GM12878 (cell line): ENCODE data around the gene RAB11A. TPM values are rescaled to one million over a fixed set of nuclear protein-coding genes. Genes with fewer than 3 reads are reported as not detected.

ENCODE experiments used
- ATAC-seq: fragments of 200-7000 bp; cut with Tn5 transposase; 3 replicates; pipeline ENCODE4 v1.9.1; 2020; ENCODE audit warnings: mild to moderate bottlenecking, moderate library complexity
- BruUV-seq: library from RNA; stranded (reverse); fragments of 400-500 nt; replicated peaks from 2 replicates; lab custom pipeline; 2021; lab: Mats Ljungman, UMichigan
- CTCF ChIA-PET: fragments of 300-600 bp; sonication (Branson Sonifier 250); formaldehyde crosslinking; extraction: SDS; loops from one replicate; lab custom pipeline; 2021; ENCODE audit warnings: inconsistent platforms; lab: Yijun Ruan, JAX
- POLR2A ChIA-PET: fragments of 350-600 bp; formaldehyde crosslinking; extraction: SDS; loops from one replicate; lab custom pipeline; 2021; ENCODE audit warnings: inconsistent platforms; lab: Charles Lee
- RAD21 ChIA-PET: fragments of 300-600 bp; sonication (Branson Sonifier 250); formaldehyde crosslinking; loops from one replicate; lab custom pipeline; 2023; ENCODE audit warnings: antibody characterized with exemption; ENCODE audit not compliant: unreplicated experiment; lab: Charles Lee
- SMC1A ChIA-PET: fragments of 300-600 bp; sonication (Branson Sonifier 250); formaldehyde crosslinking; loops from one replicate; lab custom pipeline; 2023; ENCODE audit not compliant: unreplicated experiment, uncharacterized antibody; lab: Charles Lee
- DNase-seq: peaks from one replicate; pipeline ENCODE4 v3.0.0-alpha.2; 2011; ENCODE audit warnings: low read depth, low spot score
- FAIRE-seq: peaks from 3 replicates; lab custom pipeline; 2011; peaks lifted over from hg19 to GRCh38; lab: Jason Lieb, UNC
- H2AFZ ChIP-seq: 2 replicates; pipeline ENCODE4 v1.6.0; 2011; ENCODE audit warnings: low read depth, low read length, control low read depth; ENCODE audit not compliant: control insufficient read depth
- H3K27ac ChIP-seq: 2 replicates; pipeline ENCODE4 v1.5.1; 2011; ENCODE audit warnings: control low read depth; ENCODE audit not compliant: control insufficient read depth, insufficient read depth
- H3K27me3 ChIP-seq, 2 experiments: replicated peaks in 1 of 2; 2 replicates each; pipeline versions ENCODE4 v1.6.0 to v1.6.1; 2011; ENCODE audit warnings: low read length in 1 of 2; ENCODE audit not compliant: control insufficient read depth in 2 of 2, insufficient read depth in 2 of 2
- H3K36me3 ChIP-seq, 2 experiments: 2 replicates each; pipeline ENCODE4 v1.5.1; 2011; ENCODE audit warnings: low read length in 1 of 2; ENCODE audit not compliant: control insufficient read depth in 2 of 2, insufficient read depth in 2 of 2
- H3K4me1 ChIP-seq: 2 replicates; pipeline ENCODE4 v1.6.1; 2011; ENCODE audit warnings: mild to moderate bottlenecking, low read length, moderate library complexity, mixed read lengths; ENCODE audit not compliant: control insufficient read depth, insufficient read depth
- H3K4me2 ChIP-seq: 2 replicates; pipeline ENCODE4 v1.6.0; 2011; ENCODE audit warnings: control low read depth; ENCODE audit not compliant: control insufficient read depth, insufficient read depth
- H3K4me3 ChIP-seq: fragments of 200-600 bp; sonication (generic); 2 replicates; pipeline ENCODE4 v1.5.1; 2016
- H3K79me2 ChIP-seq: 2 replicates; pipeline ENCODE4 v1.6.0; 2011; ENCODE audit warnings: low read length; ENCODE audit not compliant: control insufficient read depth, insufficient read depth
- H3K9ac ChIP-seq: 2 replicates; pipeline ENCODE4 v1.8.0; 2011; ENCODE audit warnings: low read length, control low read depth, mixed read lengths; ENCODE audit not compliant: control insufficient read depth, insufficient read depth
- H3K9me3 ChIP-seq: replicated peaks from 3 replicates; pipeline ENCODE4 v1.5.1; 2011; ENCODE audit warnings: mild to moderate bottlenecking, low read length; ENCODE audit not compliant: control insufficient read depth, insufficient read depth
- H4K20me1 ChIP-seq: 2 replicates; pipeline ENCODE4 v1.6.0; 2011; ENCODE audit not compliant: control insufficient read depth, insufficient read depth
- CEBPB ChIP-seq, 2 experiments: fragments of 150-350 bp in 1 of 2; IDR thresholded peaks; 2 replicates each; pipeline ENCODE4 v1.6.1; 2012 to 2014; ENCODE audit warnings: low read depth in 2 of 2, low read length in 2 of 2, borderline replicate concordance in 1 of 2, inconsistent platforms in 1 of 2
- GABPA ChIP-seq: IDR thresholded peaks from 2 replicates; pipeline ENCODE4 v1.6.1; 2014; ENCODE audit warnings: antibody characterized with exemption, low read depth, mild to moderate bottlenecking, inconsistent platforms
- MXI1 ChIP-seq: fragments of 150-350 bp; IDR thresholded peaks from 2 replicates; pipeline ENCODE4 v1.6.1; 2011; ENCODE audit warnings: low read depth, mild to moderate bottlenecking, inconsistent platforms, low read length, improper control_type of control experiment
- NKRF ChIP-seq: fragments of 450-650 bp; conservative IDR thresholded peaks from 2 replicates; pipeline ENCODE4 v1.6.1; 2017; ENCODE audit warnings: mild to moderate bottlenecking, moderate library complexity
- PAX8 ChIP-seq: fragments of 450-650 bp; IDR thresholded peaks from 2 replicates; pipeline ENCODE4 v1.6.1; 2017; ENCODE audit warnings: mild to moderate bottlenecking, moderate library complexity
- REST ChIP-seq: IDR thresholded peaks from 2 replicates; pipeline ENCODE4 v1.6.1; 2012; ENCODE audit warnings: mild to moderate bottlenecking, low read depth, low read length
- STAT1 ChIP-seq: fragments of 450-650 bp; conservative IDR thresholded peaks from 2 replicates; pipeline ENCODE4 v1.6.1; 2014; ENCODE audit warnings: antibody characterized with exemption, mild to moderate bottlenecking
- TCF3 ChIP-seq: IDR thresholded peaks from 2 replicates; pipeline ENCODE4 v1.6.1; 2012; ENCODE audit warnings: low read depth, mild to moderate bottlenecking, low read length, borderline replicate concordance; ENCODE audit not compliant: insufficient read depth
- WGBS: methylation state at CpG from one replicate; pipeline ENCODE4 v1.1.6; 2016; ENCODE audit warnings: low lambda C conversion rate; ENCODE audit not compliant: insufficient replicate concordance, insufficient coverage; ENCODE audit errors: missing lambda C conversion rate; 5-methylcytosine and 5-hydroxymethylcytosine counted together
- in situ Hi-C: fragments of 300-500 bp; cut with MboI; formaldehyde crosslinking; loops from 9 replicates; pipeline ENCODE4 v1.14.3; 2018; ENCODE audit warnings: mixed read lengths
- intact Hi-C: fragments of 100-400 bp; cut with micrococcal nuclease; formaldehyde crosslinking; loops from one replicate; pipeline ENCODE4 v1.14.2; 2022; ENCODE audit not compliant: unreplicated experiment
- polyA plus RNA-seq, 11 experiments: library from polyadenylated mRNA; depleted of rRNA in 4 of 11; unstranded in 6 of 11; stranded (reverse) in 5 of 11; fragments of >200 nt; fragmentation: Nextera tagmentation in 4 of 11; fragmentation: Illumina TruSeq in 1 of 11; extraction: Ambion mirVana in 4 of 11; extraction: Trizol in 1 of 11; gene quantifications; 1 replicate in 1 of 11; 2 replicates in 10 of 11; pipeline versions ENCODE4 v1.2.1 to v1.2.3, GENCODE V29; 2011 to 2016; ENCODE audit warnings: inconsistent platforms in 2 of 11, missing spikeins in 2 of 11, low read depth in 1 of 11
- total RNA-seq, 4 experiments: library from RNA; depleted of rRNA in 3 of 4; stranded (reverse); fragments of >200 nt in 3 of 4; fragmentation: Illumina TruSeq in 1 of 4; extraction: Trizol in 1 of 4; gene quantifications; 2 replicates each; pipeline versions ENCODE4 v1.2.1 to v1.2.3, GENCODE V29; 2013 to 2021
- TF ChIP-seq, protein P1 (sequence below), 3 experiments: IDR thresholded peaks in 2 of 3; conservative IDR thresholded peaks in 1 of 3; 2 replicates each; pipeline ENCODE4 v1.5.1; 2011; ENCODE audit warnings: low read depth in 3 of 3, low read length in 3 of 3, mild to moderate bottlenecking in 3 of 3, control low read depth in 2 of 3, moderate library complexity in 2 of 3, inconsistent platforms in 1 of 3, mixed read lengths in 1 of 3; ENCODE audit not compliant: control insufficient read depth in 2 of 3, insufficient read depth in 1 of 3; ENCODE audit errors: extremely low read depth in 1 of 3
- TF ChIP-seq, protein P2 (sequence below): fragments of 450-650 bp; formaldehyde crosslinking; IDR thresholded peaks from 2 replicates; pipeline ENCODE4 v1.5.0; 2022; ENCODE audit warnings: mild to moderate bottlenecking, missing genetic modification characterization

The RAB11A gene
- total and polyA plus RNA-seq, 10 of the 15 experiments (the other 5 are each of a cell fraction or from before 2014, with no cell fraction given), result 128 to 387 (median 224) TPM

DNA sequence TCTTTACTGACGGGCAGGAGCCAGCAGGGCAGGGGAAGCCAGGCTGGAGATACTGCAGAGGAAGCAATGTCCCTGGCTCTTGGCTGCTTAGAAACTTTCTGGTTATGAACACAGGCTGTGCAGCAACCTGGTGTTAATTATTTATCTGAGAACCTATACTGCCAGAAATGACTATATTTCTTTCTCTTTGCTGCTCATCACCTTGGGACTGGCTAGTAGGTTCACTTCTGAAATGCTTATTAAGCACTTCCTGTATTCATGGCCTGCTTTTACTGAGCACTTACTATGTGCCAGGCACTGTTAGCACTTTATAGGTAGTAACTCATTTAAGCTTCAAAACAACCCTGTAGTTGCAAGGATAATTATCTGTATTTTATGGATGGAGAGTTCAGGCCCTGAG lies 57.6 kb downstream of the RAB11A start (continued):
- no peak for TF ChIP-seq TCF3

DNA sequence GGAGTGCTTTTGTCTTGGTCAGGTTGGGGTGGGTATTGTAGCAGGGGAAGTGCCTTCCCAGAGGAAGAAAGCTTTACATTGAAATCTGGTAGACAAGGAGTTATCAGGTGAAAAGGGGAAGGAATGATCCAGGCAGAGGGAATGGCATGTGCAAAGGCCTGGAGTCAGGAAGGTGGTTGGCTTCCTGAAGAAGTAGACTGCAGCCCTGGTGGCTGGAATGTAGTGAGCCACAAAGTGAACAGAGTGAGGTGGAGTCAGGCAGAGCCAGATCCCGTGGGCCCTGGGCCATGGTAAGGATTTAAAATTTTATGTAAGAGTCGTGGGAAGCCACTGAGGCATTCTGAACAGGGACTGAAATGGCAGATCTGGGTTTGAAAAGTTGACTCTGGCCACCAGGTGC lies 58.3 kb downstream of the RAB11A start:
- WGBS, result 25% methylated on average over 2 of the region's 2 CpGs
- DNase-seq, result no peak
- ChIA-PET SMC1A (interaction anchor here (0.8 to 8.0 kb wide), 2 partner anchors 11 to 95 kb away, joined by 3 to 65 read pairs; no protein-coding TSS in a partner anchor), RAD21 (interaction anchor here (0.6 to 7.5 kb wide), 4 partner anchors 9 to 367 kb away, joined by 3 to 61 read pairs (median 4); no protein-coding TSS in a partner anchor), POLR2A (interaction anchor here (0.5 to 1.1 kb wide), 2 partner anchors 11 to 634 kb away, joined by 4 to 6 read pairs; no protein-coding TSS in a partner anchor), CTCF (interaction anchor here (1.0 to 3.0 kb wide), 2 partner anchors 10 to 21 kb away, joined by 4 to 25 read pairs; no protein-coding TSS in a partner anchor)
- Histone ChIP-seq H3K27ac (no peak overlapping the region), H3K9ac (no peak overlapping the region), H3K4me1 (no peaks in the 10 kb centered on the region), H2AFZ (no peak overlapping the region), H3K4me2 (no peak overlapping the region), H3K9me3 (no peaks in the 10 kb centered on the region), H3K79me2 (no peaks in the 10 kb centered on the region), H3K27me3 (no peaks in the 10 kb centered on the region), H3K4me3 (no peak overlapping the region), H3K36me3 (no peaks in the 10 kb centered on the region), H4K20me1 (no peaks in the 10 kb centered on the region)
- no peak for ATAC-seq
- no peak for FAIRE-seq
- intact Hi-C loops, result no loop called here
- in situ Hi-C loops, result no loop called here
- BruUV-seq, result no TSS peak
- TF ChIP-seq PAX8 (no peak), STAT1 (no peak), REST (no peak), NKRF (no peak), CEBPB (IDR thresholded peaks at IDR 0.05; ENCODE audit: borderline replicate concordance in 1 of 2, low read depth in 2 of 2, low read length in 2 of 2) (no peak), GABPA (no peak), MXI1 (no peak)
- TF ChIP-seq, protein P1, sequence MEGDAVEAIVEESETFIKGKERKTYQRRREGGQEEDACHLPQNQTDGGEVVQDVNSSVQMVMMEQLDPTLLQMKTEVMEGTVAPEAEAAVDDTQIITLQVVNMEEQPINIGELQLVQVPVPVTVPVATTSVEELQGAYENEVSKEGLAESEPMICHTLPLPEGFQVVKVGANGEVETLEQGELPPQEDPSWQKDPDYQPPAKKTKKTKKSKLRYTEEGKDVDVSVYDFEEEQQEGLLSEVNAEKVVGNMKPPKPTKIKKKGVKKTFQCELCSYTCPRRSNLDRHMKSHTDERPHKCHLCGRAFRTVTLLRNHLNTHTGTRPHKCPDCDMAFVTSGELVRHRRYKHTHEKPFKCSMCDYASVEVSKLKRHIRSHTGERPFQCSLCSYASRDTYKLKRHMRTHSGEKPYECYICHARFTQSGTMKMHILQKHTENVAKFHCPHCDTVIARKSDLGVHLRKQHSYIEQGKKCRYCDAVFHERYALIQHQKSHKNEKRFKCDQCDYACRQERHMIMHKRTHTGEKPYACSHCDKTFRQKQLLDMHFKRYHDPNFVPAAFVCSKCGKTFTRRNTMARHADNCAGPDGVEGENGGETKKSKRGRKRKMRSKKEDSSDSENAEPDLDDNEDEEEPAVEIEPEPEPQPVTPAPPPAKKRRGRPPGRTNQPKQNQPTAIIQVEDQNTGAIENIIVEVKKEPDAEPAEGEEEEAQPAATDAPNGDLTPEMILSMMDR (IDR thresholded peaks at IDR 0.05 in 2 of 3, conservative IDR thresholded peaks at IDR 0.05 in 1 of 3; ENCODE audit: control insufficient read depth in 2 of 3, extremely low read depth in 1 of 3, insufficient read depth in 1 of 3, low read depth in 3 of 3, low read length in 3 of 3), result no peak
- TF ChIP-seq, protein P2, sequence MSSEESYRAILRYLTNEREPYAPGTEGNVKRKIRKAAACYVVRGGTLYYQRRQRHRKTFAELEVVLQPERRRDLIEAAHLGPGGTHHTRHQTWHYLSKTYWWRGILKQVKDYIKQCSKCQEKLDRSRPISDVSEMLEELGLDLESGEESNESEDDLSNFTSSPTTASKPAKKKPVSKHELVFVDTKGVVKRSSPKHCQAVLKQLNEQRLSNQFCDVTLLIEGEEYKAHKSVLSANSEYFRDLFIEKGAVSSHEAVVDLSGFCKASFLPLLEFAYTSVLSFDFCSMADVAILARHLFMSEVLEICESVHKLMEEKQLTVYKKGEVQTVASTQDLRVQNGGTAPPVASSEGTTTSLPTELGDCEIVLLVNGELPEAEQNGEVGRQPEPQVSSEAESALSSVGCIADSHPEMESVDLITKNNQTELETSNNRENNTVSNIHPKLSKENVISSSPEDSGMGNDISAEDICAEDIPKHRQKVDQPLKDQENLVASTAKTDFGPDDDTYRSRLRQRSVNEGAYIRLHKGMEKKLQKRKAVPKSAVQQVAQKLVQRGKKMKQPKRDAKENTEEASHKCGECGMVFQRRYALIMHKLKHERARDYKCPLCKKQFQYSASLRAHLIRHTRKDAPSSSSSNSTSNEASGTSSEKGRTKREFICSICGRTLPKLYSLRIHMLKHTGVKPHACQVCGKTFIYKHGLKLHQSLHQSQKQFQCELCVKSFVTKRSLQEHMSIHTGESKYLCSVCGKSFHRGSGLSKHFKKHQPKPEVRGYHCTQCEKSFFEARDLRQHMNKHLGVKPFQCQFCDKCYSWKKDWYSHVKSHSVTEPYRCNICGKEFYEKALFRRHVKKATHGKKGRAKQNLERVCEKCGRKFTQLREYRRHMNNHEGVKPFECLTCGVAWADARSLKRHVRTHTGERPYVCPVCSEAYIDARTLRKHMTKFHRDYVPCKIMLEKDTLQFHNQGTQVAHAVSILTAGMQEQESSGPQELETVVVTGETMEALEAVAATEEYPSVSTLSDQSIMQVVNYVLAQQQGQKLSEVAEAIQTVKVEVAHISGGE (CRISPR knock-in tag), result no peak
